Measurements from ENCODE around the gene MOBP.

- no peak for TF ChIP-seq CTCF (conservative IDR thresholded peaks at IDR 0.05; ENCODE audit: low read length)
- TF ChIP-seq EZH2phosphoT487 (IDR thresholded peaks at IDR 0.05; ENCODE audit: borderline replicate concordance): no peak
Measured at GRCh38 chr3:39419742-39420315, 47.7 kb upstream of the MOBP start.

Data from Loucy (cell line).